Natural killer cell (primary cell): ENCODE measurements around the gene HYOU1. TPM values are rescaled to one million over a fixed set of nuclear protein-coding genes. Genes with fewer than 3 reads are reported as not detected.

ENCODE experiments used
- ATAC-seq, 3 donors: fragments of 150-1000 bp in 2 of 3; fragments of 200-7000 bp in 1 of 3; cut with Tn5 transposase; 1 replicate in 1 of 3; 2 replicates in 2 of 3; pipeline ENCODE4 v1.10.0; 2021; ENCODE audit warnings: mild to moderate bottlenecking in 2 of 3, moderate library complexity in 2 of 3
- DNase-seq, 2 donors: peaks; one replicate each; pipeline versions ENCODE4 v3.0.0 to v3.0.0-alpha.2; 2013 to 2021; ENCODE audit warnings: mixed read lengths in 1 of 2
- H3K27ac ChIP-seq: one replicate; pipeline ENCODE4 v1.5.1; 2013; ENCODE audit warnings: mild to moderate bottlenecking, low read length
- H3K27me3 ChIP-seq: one replicate; pipeline ENCODE4 v1.6.1; 2013; ENCODE audit warnings: low read length; ENCODE audit not compliant: control insufficient read depth, insufficient read depth
- H3K36me3 ChIP-seq: one replicate; pipeline ENCODE4 v1.6.1; 2013; ENCODE audit warnings: low read length; ENCODE audit not compliant: control insufficient read depth, insufficient read depth
- H3K4me1 ChIP-seq: one replicate; pipeline ENCODE4 v1.6.1; 2013; ENCODE audit warnings: low read length; ENCODE audit not compliant: control insufficient read depth, insufficient read depth
- H3K4me3 ChIP-seq: one replicate; pipeline ENCODE4 v1.5.1; 2013; ENCODE audit warnings: low read length
- H3K9me3 ChIP-seq: one replicate; pipeline ENCODE4 v1.6.1; 2013; ENCODE audit warnings: low read length; ENCODE audit not compliant: control insufficient read depth, insufficient read depth
- H3K27ac Mint-ChIP-seq, 2 donors: one replicate each; pipeline ENCODE4 v1.8.0; 2022; ENCODE audit warnings: mild to moderate bottlenecking in 2 of 2, mixed read lengths in 2 of 2, moderate library complexity in 1 of 2
- H3K27me3 Mint-ChIP-seq, 2 donors: one replicate each; pipeline ENCODE4 v1.8.0; 2022; ENCODE audit warnings: low read depth in 2 of 2, mixed read lengths in 2 of 2
- H3K36me3 Mint-ChIP-seq: one replicate; pipeline ENCODE4 v1.8.0; 2022; ENCODE audit warnings: mixed read lengths
- H3K4me1 Mint-ChIP-seq, 2 donors: one replicate each; pipeline ENCODE4 v1.8.0; 2022; ENCODE audit warnings: mixed read lengths in 2 of 2
- H3K4me3 Mint-ChIP-seq: one replicate; pipeline ENCODE4 v1.8.0; 2022; ENCODE audit warnings: mild to moderate bottlenecking, moderate library complexity, mixed read lengths
- H3K9me3 Mint-ChIP-seq, 2 donors: one replicate each; pipeline ENCODE4 v1.8.0; 2022; ENCODE audit warnings: mixed read lengths in 2 of 2
- CTCF ChIP-seq: fragments of 200-600 bp; IDR thresholded peaks from one replicate; pipeline ENCODE4 v1.8.0; 2022; ENCODE audit warnings: antibody characterized with exemption
- WGBS: methylation state at CpG from one replicate; pipeline ENCODE4 v1.1.7; 2013; ENCODE audit warnings: missing lambda C conversion rate; ENCODE audit not compliant: insufficient coverage; 5-methylcytosine and 5-hydroxymethylcytosine counted together
- intact Hi-C: fragments of 100-400 bp; cut with micrococcal nuclease; formaldehyde crosslinking; loops from one replicate; pipeline ENCODE4 v1.14.2; 2022
- total RNA-seq, 4 donors: library from RNA; stranded (reverse); fragments of 120-200 nt in 1 of 4; gene quantifications; one replicate each; pipeline versions ENCODE4 v1.2.3 to v1.2.4, GENCODE V29; 2013 to 2022

HYOU1 gene
- total RNA-seq, 3 donors from 2014 or later (not counting 1 experiment from before 2014, with no cell fraction given), result 114 to 146 (median 123) TPM

DNA sequence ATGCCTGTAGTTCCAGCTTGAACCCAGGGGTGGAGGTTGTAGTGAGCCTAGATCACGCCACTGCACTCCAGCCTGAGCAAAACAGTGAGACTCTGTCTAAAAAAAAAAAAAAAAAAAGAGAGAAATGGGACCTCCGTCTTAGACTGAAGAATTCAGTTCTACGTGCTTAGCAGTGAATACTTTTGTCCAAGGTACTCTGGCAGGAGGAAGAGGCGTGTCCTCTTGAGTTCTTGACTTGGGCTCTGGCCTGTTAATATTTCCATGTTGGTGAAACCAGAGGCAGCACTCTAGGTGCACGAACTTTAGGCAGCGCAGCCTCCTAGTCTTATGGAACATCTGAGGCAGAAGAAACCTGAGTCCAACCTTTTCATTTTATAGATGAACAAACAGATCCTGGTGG is 30.1 kb upstream of the HYOU1 start:
- WGBS, result 88% methylated on average over 6 of the region's 6 CpGs
- Histone ChIP-seq H3K4me3 (no peak overlapping the region), H3K27me3 (no peaks in the 10 kb centered on the region), H3K9me3 (no peaks in the 10 kb centered on the region), H3K4me1 (peaks cover 27% of the 10 kb centered on the region), H3K27ac (no peak overlapping the region), H3K36me3 (no peaks in the 10 kb centered on the region)
- H3K27ac Mint-ChIP-seq, result no peak overlapping the region
- no peaks in the 10 kb centered on the region for H3K9me3 Mint-ChIP-seq
- TF ChIP-seq CTCF, result no peak
- ATAC-seq (no peak), DNase-seq (no peak)
- no peak overlapping the region for H3K4me3 Mint-ChIP-seq
- H3K4me1 Mint-ChIP-seq, result peaks cover 12 to 17% of the 10 kb centered on the region in 2 donors
- H3K27me3 Mint-ChIP-seq, result no peaks in the 10 kb centered on the region
- intact Hi-C loops, result no loop called here
- H3K36me3 Mint-ChIP-seq, result no peaks in the 10 kb centered on the region

- Histone ChIP-seq H3K4me3 (peak overlapping the region; percentile 83), H3K4me1 (peaks cover 24% of the 10 kb centered on the region), H3K27ac (peak overlapping the region; percentile 52), H3K9me3 (no peaks in the 10 kb centered on the region), H3K36me3 (peaks cover 15% of the 10 kb centered on the region), H3K27me3 (no peaks in the 10 kb centered on the region)
- peaks cover 12 to 16% of the 10 kb centered on the region in 2 donors for H3K4me1 Mint-ChIP-seq
- DNase-seq, result no peak
- 3% methylated on average over 13 of the region's 13 CpGs for WGBS
- peak overlapping the region; percentile 92 for H3K4me3 Mint-ChIP-seq
- peak overlapping the region; percentile 92 to 94 for H3K27ac Mint-ChIP-seq
- intact Hi-C loops, result loop anchor here (1.0 to 2.0 kb wide), 3 partner anchors 10 to 28 kb away; partner anchors contain the start of genes DPAGT1 and HYOU1
- no peak for TF ChIP-seq CTCF
- no peaks in the 10 kb centered on the region for H3K36me3 Mint-ChIP-seq
- no peaks in the 10 kb centered on the region for H3K27me3 Mint-ChIP-seq
- no peak for ATAC-seq
- no peaks in the 10 kb centered on the region for H3K9me3 Mint-ChIP-seq
Observed at GRCh38 chr11:119085437-119085847, 28.4 kb upstream of the HYOU1 start.

GRCh38 chr11:119084663-119085436 is 27.8 kb upstream of the HYOU1 start, which contains the start of gene HMBS:
HMBS (plus strand) TSS chr11:119084881; CDS start chr11:119085034, 153 bp downstream.
- Histone ChIP-seq H3K9me3 (no peaks in the 10 kb centered on the region), H3K4me3 (peak within 1 kb of the TSS; percentile 83), H3K27ac (peak within 1 kb of the TSS; percentile 52), H3K27me3 (no peaks in the 10 kb centered on the region), H3K4me1 (peaks cover 24% of the 10 kb centered on the region), H3K36me3 (peaks cover 17% of the 10 kb centered on the region)
- H3K9me3 Mint-ChIP-seq, result no peaks in the 10 kb centered on the region
- DNase-seq, result peak; percentile 93 to 97
- peaks cover 12 to 16% of the 10 kb centered on the region in 2 donors for H3K4me1 Mint-ChIP-seq
- peak; percentile 93 to 97 (median 95) for ATAC-seq
- TF ChIP-seq CTCF, result no peak
- peak within 1 kb of the TSS; percentile 92 to 94 for H3K27ac Mint-ChIP-seq
- H3K4me3 Mint-ChIP-seq, result peak within 1 kb of the TSS; percentile 92
- no peaks in the 10 kb centered on the region for H3K36me3 Mint-ChIP-seq
- WGBS, result under 1% methylated on average over 45 of the region's 45 CpGs
- no peaks in the 10 kb centered on the region for H3K27me3 Mint-ChIP-seq
- intact Hi-C loops, result loop anchor here (1.0 to 5.0 kb wide), 4 partner anchors 10 to 37 kb away; partner anchors contain the start of genes DPAGT1, HINFP and HYOU1
